ENCODE results near the gene AP1B1. TPM values are rescaled to one million over a fixed set of nuclear protein-coding genes. Genes with fewer than 3 reads are reported as not detected.
"Not testable (repeated sequence)": the region's sequence is repeated elsewhere in the genome, so short reads cannot be mapped to it uniquely, and the experiment has no call there.

The AP1B1 gene
- total and polyA plus RNA-seq, 8 donors = 32.5 to 99.1 (median 36.1) TPM

GRCh38 chr22:29348956-29349355 lies 39.4 kb downstream of the AP1B1 start:
- no peaks in the 10 kb centered on the region for H3K4me1 ChIP-seq
- ATAC-seq (no peak), DNase-seq (no peak)
- TF ChIP-seq, protein P1, sequence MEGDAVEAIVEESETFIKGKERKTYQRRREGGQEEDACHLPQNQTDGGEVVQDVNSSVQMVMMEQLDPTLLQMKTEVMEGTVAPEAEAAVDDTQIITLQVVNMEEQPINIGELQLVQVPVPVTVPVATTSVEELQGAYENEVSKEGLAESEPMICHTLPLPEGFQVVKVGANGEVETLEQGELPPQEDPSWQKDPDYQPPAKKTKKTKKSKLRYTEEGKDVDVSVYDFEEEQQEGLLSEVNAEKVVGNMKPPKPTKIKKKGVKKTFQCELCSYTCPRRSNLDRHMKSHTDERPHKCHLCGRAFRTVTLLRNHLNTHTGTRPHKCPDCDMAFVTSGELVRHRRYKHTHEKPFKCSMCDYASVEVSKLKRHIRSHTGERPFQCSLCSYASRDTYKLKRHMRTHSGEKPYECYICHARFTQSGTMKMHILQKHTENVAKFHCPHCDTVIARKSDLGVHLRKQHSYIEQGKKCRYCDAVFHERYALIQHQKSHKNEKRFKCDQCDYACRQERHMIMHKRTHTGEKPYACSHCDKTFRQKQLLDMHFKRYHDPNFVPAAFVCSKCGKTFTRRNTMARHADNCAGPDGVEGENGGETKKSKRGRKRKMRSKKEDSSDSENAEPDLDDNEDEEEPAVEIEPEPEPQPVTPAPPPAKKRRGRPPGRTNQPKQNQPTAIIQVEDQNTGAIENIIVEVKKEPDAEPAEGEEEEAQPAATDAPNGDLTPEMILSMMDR (IDR thresholded peaks at IDR 0.05) = no peak
- H3K27ac ChIP-seq = no peak overlapping the region
- no peaks in the 10 kb centered on the region for H3K9me3 ChIP-seq
- peaks cover 0 to 100% of the 10 kb centered on the region in 2 donors for H3K36me3 ChIP-seq
- H3K27me3 ChIP-seq = no peaks in the 10 kb centered on the region
- no peak overlapping the region for H3K4me3 ChIP-seq
- intact Hi-C loops (cut with DNase I) = no loop called here

- no peaks in the 10 kb centered on the region for H3K4me1 ChIP-seq
- H3K9me3 ChIP-seq = no peaks in the 10 kb centered on the region
- intact Hi-C loops (cut with DNase I) = no loop called here
- no peaks in the 10 kb centered on the region for H3K27me3 ChIP-seq
- no peak for ATAC-seq
- peaks cover 0 to 100% of the 10 kb centered on the region in 2 donors for H3K36me3 ChIP-seq
- no peak overlapping the region for H3K4me3 ChIP-seq
- no peak for DNase-seq
- no peak overlapping the region for H3K27ac ChIP-seq
- TF ChIP-seq, protein P1 (IDR thresholded peaks at IDR 0.05) = no peak
Measured at GRCh38 chr22:29348041-29348440, 40.3 kb downstream of the AP1B1 start.

GRCh38 chr22:29346659-29347058 lies 41.7 kb downstream of the AP1B1 start:
- TF ChIP-seq, protein P1 (IDR thresholded peaks at IDR 0.05) = no peak
- intact Hi-C loops (cut with DNase I) = no loop called here
- ATAC-seq (no peak), DNase-seq (no peak)
- H3K9me3 ChIP-seq = no peaks in the 10 kb centered on the region
- H3K4me3 ChIP-seq = no peak overlapping the region
- H3K27ac ChIP-seq = no peak overlapping the region
- H3K36me3 ChIP-seq = peaks cover 0 to 100% of the 10 kb centered on the region in 2 donors
- no peaks in the 10 kb centered on the region for H3K27me3 ChIP-seq
- H3K4me1 ChIP-seq = no peaks in the 10 kb centered on the region

DNA sequence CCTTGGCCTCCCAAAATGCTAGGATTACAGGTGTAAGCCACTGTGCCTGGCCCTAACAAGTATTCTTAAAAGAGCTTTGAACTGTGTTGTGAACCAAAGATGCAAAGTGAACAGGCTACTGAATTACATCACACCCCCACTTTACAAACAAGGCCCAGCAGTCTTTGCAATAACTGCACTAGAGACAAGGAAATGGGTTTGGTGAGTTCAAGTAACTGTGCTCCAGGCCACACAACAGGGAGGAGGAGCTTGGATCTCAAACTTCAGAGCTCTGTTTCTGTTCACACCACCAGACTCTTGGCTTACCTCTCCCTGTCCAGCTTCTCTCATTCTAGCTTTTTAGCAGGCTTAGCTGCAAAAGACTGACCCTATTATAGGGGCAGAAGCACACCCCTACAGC lies 42.4 kb downstream of the AP1B1 start:
- TF ChIP-seq, protein P1 (IDR thresholded peaks at IDR 0.05) = no peak
- peak; percentile 57 for ATAC-seq
- H3K27me3 ChIP-seq = no peaks in the 10 kb centered on the region
- H3K4me1 ChIP-seq = no peaks in the 10 kb centered on the region
- H3K27ac ChIP-seq = no peak overlapping the region
- no peak for DNase-seq
- H3K9me3 ChIP-seq = no peaks in the 10 kb centered on the region
- no peak overlapping the region for H3K4me3 ChIP-seq
- intact Hi-C loops (cut with DNase I) = no loop called here
- H3K36me3 ChIP-seq = peaks cover 0 to 100% of the 10 kb centered on the region in 2 donors

DNA sequence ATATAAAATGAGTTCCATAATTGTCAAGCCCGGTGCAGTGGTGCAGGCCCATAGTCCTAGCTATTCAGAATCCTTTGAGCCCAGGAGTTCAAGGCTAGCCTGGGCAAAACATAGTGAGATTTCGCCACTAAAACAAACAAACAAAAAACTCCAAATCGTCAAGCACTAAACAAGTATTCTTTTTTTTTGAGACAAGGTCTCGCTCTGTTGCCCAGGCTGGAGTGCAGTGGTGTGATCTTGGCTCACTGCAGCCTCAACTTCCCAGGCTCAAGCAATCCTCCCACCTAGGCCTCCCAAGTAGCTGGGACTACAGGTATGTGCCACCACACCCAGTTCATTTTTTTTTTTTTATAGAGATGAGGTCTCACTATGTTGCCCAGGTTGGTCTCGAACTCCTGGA lies 43.5 kb downstream of the AP1B1 start:
- H3K4me1 ChIP-seq; ATAC-seq; intact Hi-C loops (cut with DNase I); H3K27ac ChIP-seq; DNase-seq; H3K4me3 ChIP-seq; H3K9me3 ChIP-seq; H3K27me3 ChIP-seq: not testable (repeated sequence)
- peaks cover 0 to 100% of the 10 kb centered on the region in 2 donors for H3K36me3 ChIP-seq

- no peaks in the 10 kb centered on the region for H3K4me1 ChIP-seq
- peak in 3 of 4 donors; percentile 63 to 85 (median 70) for DNase-seq
- TF ChIP-seq, protein P1 (IDR thresholded peaks at IDR 0.05) = no peak
- no peak overlapping the region for H3K27ac ChIP-seq
- no peaks in the 10 kb centered on the region for H3K9me3 ChIP-seq
- intact Hi-C loops (cut with DNase I) = no loop called here
- H3K4me3 ChIP-seq = no peak overlapping the region
- peaks cover 0 to 100% of the 10 kb centered on the region in 2 donors for H3K36me3 ChIP-seq
- H3K27me3 ChIP-seq = no peaks in the 10 kb centered on the region
- ATAC-seq = peak; percentile 77
Measured at GRCh38 chr22:29344137-29344536, 44.2 kb downstream of the AP1B1 start.
